ENCODE measurements around the gene SMIM3.
"Not testable (repeated sequence)": the region's sequence is repeated elsewhere in the genome, so short reads cannot be mapped to it uniquely, and the experiment has no call there.

SMIM3 gene, protein sequence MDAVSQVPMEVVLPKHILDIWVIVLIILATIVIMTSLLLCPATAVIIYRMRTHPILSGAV

DNA sequence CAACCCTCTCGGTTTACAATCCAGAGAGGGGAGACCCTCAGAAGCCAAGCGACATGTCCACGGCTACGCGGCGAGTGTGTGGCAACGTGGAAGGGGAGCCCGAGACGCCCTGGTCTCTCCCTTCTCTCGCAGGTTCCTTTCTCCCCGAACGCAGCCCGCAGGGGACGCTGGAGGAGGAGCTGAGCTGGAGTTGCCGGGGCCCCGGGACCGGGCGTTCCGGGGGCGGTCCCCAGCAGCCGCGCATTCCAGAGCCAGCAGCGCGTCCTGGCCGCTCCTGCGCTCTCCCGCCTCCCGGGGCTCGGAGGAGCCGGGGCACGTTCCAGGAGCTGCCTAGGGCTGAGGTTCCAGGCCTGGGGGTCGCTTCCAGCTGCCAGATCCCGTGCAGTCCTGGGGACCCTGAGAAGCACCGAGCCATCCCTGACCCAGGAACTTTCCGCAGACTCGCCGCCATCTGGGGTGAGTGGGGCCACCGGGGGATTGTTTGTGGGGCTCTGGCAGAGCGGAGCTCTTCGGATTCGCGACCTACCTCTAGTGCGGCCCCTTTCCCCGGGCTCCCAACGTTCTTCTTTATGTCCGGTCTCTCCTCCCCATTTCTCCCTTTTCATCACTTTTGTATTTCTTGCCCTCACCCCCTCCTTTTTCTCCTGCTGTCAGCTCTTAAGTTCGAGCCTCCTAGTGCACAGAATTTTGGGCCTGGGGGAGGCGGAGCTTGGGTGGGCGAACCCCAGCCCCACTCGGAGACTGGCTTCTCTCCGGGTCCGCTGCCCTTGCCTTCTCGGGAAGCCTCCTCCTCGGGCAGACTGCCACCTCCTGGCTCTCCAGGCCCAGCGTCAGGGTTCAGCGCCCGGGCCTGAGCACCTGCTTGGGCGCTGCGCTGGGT, at the start of gene SMIM3:
Gene SMIM3 (plus strand): TSS at position 241 of the 880 bp plus-strand sequence. CDS start 16,684 bp downstream, outside the sequence.
- peak; percentile 33 for DNase-seq

DNA sequence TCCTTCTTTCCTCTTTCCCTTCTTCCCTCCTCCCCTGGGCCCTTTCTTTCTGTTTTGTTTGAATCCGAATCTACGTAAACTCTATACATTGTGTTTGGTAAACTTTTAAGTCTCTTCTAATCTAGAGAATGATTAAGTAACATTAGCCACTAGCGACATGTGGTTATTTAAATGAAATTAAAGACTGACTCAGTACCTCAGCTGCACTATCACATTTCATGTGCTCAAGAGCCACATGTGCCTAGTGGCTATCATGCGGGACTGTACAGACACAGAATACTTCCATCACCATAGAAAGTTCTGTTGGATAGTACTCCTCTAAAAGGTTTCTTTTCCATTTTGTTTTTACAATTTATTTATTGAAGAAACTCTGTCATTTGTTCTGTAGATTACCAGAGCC, 48.7 kb upstream of the SMIM3 start:
- DNase-seq, result no peak

DNA sequence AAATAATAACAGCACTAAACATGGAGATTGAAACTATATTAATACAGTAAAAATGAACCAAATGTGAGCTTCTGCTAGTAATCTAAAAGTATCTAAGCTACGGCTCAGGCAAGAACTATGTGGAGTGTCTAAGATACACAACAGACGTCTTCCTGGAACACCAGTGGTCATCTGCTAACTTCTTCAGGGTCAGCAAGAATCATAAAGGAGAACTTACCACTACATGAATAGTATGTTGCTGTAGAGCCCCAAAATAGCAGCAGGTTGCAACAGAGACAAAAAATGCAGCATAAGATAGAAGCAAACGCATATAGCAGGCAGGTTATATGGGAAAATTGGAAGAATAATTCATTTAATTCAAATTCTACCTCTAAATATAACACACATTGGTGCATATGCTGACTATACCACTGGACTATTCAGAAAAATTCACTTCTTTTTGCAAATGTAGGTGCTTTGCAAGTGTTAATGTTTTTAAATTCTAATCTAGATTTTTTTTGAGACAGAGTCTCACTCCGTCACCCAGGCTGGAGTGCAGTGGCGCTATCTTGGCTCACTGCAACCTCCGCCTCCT, 46.8 kb upstream of the SMIM3 start:
- no peak for DNase-seq

DNA sequence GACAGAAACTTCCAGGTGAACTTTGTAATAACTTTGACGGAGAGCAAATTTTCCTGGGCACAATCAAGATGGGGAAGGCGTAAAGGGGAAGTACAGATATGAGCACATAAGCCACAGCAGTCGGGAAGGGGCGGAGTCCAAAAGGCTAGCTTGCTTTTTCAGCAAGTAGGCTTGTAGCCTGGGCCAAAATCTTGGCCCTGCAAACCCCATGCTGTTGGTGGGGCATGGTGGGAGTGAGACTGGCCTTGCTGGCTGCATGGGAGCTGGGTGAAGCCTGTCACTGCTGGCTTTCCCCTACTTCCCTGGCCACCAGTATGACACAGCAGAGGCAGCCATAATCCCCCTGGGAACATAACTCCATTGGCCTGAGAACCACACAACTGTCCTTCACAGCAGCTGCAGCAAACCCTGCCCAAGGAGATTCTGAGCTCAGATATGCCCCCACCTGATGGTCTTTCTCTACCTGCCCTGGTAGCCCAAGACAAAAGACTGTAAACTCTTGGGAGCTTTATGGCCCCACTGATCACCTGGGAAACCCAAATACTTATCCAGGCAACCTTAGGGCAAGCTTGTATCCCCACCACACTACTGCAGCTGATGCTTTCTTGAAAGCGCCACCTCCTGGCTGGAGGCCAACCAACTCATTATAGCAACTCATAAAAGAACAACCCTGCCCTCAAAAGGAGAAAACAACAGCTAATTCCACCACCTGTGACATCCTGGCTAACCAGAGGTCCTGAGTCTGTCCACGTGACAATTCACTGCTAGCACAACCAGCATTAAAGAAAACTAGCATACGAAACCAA, 43.8 kb upstream of the SMIM3 start:
- DNase-seq, result no peak

DNA sequence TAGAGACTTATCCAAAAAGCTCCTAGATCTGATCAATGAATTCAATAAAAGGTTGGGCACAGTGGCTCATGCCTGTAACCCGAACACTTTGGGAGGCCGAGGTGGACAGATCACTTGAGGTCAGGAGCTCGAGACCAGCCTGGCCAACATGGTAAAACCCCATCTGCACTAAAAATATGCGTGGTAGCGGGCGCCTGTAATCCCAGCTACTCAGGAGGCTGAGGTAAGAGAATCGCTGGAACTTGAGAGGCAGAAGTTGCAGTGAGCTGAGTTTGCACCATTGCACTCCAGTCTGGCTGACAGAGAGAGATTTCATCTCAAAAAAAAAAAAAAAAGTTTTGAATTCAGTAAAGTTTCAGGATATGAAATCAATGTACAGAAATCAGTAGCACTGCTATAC, 39.7 kb upstream of the SMIM3 start:
- DNase-seq, result no peak

DNA sequence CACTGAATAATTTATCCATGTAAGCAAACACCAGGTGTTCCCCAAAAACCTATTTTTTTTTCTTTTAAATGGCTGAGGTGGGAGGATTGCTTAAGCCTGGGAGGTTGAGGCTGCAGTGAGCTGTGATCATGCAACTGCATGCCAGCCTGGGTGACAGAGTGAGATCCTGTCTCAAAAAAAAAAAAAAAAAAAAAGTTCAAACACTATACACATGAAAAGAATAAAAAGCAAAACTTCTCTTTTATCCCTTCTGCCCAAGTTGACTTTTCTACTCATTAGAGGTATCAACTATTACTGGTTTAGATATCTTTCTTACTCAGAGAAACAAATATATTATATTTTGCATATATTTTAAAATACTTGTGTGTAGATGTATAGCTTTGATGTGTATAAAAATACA, 37.6 kb upstream of the SMIM3 start:
- DNase-seq, result no peak

DNA sequence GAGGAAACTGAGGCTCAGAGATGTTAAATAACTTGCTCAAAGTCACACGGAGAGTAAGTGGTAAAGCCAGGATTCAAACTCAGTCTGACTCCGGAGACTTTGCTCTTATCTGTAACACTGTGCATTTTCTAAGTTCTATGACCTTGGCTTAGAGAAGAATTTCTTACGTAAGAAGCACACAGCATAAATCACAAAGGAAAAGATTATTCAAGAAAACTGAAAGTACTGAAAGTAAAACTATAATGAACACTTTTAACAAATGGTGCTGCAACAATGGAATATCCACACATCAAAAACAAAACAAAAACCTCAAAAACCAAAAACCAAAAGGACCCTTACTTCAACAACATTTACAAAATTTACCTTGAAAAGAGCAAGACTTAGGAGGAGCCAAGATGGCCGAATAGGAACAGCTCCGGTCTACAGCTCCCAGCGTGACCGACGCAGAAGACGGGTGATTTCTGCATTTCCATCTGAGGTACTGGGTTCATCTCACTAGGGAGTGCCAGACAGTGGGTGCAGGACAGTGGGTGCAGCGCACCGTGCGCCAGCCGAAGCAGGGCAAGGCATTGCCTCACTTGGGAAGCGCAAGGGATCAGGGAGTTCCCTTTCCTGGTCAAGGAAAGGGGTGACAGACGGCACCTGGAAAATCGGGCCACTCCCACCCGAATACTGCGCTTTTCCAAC, 36.0 kb upstream of the SMIM3 start:
- not testable (repeated sequence) for DNase-seq

DNA sequence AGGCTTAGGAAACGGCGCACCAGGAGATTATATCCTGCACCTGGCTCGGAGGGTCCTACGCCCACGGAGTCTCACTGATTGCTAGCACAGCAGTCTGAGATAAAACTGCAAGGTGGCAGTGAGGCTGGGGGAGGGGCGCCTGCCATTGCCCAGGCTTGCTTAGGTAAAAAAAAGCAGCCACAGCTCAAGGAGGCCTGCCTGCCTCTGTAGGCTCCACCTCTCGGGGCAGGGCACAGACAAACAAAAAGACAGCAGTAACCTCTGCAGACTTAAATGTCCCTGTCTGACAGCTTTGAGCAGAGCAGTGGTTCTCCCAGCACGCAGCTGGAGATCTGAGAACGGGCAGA, 35.4 kb upstream of the SMIM3 start:
- not testable (repeated sequence) for DNase-seq

DNA sequence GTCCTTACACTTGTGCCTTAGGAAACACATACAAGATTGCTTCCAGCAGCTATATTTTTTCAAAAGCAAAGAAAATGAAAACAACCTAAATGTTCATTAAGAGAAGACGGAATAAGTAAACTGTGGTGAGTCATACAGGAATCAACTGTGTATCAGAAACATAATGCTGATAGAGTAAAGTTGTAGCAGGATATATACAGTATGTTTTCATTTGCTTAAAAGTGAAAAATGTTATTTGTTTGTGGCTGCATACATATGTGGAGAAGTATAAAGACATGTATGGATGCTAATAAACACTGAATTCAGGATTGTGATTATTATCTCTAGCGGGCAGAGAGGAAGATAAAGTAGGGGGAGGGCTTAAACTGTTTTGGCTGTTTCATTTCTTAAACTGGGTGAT, 28.1 kb upstream of the SMIM3 start:
- DNase-seq, result no peak

DNA sequence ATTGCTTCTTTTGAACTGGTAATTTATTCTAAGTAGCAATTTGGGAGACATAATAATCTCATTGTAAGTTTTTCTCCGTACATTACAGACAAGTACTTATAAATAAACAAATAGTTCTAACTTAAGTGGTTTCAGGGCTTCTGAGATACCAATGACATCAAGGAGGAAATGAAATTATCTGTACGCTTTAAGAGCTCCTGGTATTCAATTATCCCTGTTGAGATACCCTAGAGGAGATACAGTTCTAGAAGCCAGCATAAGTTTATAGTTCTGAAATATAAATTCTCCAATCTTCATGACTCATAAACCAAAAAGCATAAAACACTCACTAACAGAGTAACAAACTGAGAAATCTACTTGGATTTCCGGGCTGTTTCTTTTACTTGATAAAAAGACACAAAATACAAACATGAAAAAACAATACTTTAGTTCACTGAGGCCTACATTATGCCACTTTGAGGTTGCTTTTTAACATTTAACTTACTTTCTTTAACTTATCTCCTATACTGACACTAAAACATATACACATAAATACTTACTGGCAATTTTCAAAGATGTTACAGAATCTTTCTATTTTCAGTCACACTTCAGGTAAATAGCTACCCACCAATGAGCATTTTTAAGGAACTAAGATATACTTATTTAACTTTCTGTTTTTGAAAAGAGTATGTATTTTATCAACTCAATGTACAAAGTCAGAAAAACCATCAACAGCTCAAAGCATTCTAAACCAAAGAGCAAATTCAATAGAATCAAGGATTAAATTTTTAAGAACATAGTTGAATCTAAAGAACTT, 27.3 kb upstream of the SMIM3 start:
- DNase-seq, result no peak

DNA sequence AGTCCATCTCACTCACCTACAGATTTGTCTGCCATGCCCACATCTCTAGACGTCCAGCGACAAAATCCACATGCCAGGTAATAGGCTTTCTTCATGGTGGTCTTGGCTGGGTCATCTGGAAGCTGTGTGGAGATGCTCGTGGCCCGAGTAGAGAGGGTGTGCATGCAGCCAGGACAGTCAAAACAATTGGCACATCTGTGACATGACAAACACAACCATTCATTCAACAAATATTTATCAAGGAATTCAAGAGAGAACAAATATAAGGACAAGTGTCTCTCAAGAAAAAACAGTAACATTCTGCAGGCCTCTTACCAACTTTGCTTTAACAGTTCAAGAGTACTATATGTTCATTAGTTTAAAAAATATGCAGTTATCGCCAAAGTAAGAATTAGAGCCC, 25.1 kb upstream of the SMIM3 start:
- no peak for DNase-seq

DNA sequence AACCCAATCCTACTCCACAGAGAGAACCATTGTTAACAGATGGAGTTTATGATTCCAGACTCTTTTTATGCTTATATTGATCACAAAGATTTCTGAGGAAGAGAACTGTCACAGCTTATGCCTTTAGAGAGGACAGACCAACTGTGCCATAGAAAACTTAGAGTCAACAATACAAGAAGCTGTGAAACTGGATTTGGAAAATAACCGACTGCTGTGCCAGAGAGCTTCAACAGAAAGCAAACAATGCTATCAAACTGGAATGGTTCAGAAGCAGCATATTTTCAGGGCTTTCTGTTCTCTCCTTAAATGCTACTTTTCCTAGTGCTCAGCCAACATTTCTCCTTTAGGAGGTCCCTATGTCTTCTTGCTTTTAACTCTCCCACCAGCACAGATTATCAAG, 24.7 kb upstream of the SMIM3 start:
- no peak for DNase-seq

DNA sequence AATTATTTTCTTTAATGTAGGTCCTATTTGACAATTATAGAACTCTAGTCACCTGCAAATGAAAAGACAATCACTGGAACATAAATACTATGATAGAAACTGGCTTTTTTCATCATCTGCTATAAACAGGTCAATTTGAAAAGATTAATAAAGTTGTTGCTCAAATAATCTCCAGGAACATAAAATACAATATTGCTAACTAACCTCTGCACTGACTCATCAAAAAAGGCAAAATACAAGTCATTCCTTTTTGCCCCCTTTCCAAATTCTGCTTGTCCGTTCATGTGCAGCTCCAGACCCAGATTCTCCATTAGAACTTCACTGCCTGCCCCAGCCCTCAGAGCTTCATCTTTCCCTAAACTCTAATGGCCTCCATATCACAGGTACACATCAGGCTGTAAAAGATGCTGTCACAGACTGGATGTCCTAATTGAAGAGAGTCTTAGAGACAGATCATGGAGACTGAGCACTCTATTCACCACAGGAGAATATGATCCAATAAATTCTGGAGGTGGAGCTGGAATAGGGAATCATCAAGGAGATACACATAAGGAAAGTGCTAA, 21.4 kb upstream of the SMIM3 start:
- DNase-seq, result no peak

DNA sequence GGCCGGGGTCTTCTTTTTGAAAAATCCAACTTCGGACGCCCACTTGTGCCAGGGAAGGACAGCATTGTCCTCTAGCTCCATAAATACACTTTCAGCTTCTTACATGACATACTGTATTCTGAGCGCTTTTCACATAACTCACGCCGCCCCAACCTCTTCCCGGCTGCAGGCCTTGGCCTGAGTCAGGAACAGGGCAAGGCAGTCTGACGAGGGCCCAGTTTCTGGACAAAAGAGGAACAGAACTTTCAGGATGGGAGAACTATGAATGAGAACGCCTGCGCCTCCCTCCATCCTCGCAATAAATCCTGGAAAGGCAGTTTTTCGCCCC, 20.4 kb upstream of the SMIM3 start:
- no peak for DNase-seq

DNA sequence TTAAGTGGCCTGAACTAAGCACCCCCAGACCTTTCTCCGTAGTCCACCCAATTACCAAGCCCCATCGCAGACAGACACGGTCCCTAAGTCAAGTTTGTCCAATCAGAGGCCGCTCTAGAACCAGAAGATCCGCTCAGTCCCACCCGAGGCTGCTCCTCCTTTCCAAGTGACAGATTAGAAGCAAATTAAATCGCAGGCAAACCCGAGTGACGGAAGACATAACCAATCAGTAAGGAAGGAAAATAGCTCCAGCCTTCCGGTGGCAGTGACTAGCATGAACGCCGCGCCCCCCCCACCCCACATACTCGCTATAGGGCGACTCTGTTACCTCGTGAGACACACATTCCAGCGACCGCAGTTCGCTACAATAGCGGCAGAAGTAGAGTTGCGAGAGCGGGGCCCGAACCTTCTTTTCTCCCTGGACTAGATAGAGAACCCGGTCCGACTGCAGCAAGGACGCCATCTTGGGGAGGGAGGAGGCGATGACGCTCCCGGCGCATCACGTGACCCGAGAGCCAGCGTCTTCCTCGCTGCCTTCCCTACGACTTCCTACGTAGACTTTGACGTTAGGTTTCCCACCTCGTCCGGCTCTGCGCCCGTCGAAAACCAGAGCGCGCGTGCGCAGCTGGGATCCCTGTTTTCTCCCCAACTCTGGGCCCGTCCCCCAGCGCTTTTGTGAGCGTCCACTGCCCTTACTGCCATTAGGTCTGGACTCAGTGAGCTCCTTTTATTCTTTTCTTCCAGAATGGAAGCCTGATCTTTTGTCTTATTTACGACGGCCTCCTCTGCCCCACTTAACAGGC, 19.8 kb upstream of the SMIM3 start, which contains the start of gene DCTN4:
Gene DCTN4 (minus strand): TSS at position 487 of the 803 bp plus-strand sequence. CDS start 24 bp downstream, at position 463.
- DNase-seq, result peak; percentile 99

DNA sequence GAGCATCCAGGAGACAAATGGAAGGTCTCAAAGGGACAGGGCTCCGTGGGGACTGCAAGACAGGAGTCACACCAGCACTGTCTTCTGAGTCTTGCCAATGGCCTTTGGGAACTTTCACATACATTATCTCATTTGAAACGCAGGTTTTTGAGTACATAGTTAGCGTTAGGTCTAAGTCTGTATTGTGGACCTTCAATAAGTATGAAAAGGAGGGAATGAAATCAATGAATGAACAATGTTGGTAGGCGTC, 19.3 kb upstream of the SMIM3 start:
- no peak for DNase-seq

DNA sequence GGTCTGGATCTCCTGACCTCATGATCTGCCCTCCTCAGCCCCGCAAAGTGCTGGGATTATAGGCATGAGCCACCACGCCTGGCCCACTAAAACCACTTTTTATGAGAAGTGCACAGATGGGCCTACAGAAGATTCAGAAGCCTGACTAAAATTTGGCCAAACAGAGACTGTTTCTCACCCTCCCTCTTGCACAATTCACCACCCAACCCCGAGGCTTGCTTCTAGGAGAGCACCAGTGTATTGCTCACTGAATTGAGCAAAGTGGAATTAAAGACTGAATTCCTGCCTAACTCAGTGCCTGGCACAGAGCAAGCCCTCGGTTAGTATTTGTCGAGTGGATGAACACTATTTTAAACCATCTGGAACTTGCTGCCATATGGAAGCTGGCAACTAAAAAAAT, 16.3 kb upstream of the SMIM3 start:
- no peak for DNase-seq

DNA sequence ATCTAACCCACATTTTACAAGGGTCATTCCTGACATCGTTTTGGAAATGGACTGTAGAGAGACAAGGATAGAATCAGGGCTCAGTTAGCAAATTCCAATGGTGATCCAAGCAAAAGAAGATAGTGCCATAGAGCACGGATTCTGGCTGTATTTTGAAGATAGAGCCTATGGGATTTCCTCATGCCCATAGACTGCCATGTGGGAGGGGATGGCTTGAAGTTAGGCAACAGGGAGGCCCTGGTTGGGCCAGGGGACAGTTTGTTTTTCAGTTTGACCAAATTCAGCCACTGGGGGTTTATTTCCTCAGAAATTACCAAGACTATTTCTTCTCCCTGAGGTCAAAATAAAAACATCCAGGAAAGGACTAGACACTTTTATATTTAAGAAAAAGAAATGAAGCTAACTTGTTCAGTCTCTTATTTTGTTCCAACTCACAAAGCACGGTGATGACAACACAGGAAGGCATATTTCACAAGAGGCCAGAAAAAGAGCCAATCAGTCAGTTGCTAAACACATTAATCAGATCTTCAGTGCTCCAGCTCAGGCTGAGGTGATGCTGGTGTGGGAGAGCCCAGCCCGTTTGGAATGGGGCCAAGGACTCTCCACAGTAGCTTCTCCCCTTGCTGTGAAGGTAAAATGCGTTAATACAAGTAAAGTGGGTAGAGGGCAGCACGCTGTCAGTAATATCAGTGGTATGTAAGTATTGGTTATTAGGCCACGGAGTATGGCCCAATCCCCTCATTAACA, 15.4 kb upstream of the SMIM3 start:
- peak; percentile 84 for DNase-seq

DNA sequence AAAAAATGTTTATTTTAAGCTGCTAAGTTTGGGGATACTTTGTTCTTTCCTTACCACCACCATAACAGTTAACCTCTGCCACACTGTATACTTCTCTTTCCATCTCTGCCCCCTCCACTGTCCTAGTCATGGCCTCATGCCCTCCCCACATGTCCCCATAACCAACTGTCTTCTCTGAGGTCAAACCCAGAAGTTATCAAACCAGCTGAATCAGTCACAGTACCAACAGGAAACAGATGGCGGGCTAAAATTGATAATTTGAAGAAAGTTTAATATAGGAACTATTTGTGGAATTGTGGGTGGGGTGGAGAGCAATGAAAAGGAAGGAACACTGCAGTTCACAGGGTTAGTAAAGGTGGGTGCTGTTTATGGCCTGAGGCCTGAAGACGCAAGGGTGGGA, 14.0 kb upstream of the SMIM3 start:
- no peak for DNase-seq

DNA sequence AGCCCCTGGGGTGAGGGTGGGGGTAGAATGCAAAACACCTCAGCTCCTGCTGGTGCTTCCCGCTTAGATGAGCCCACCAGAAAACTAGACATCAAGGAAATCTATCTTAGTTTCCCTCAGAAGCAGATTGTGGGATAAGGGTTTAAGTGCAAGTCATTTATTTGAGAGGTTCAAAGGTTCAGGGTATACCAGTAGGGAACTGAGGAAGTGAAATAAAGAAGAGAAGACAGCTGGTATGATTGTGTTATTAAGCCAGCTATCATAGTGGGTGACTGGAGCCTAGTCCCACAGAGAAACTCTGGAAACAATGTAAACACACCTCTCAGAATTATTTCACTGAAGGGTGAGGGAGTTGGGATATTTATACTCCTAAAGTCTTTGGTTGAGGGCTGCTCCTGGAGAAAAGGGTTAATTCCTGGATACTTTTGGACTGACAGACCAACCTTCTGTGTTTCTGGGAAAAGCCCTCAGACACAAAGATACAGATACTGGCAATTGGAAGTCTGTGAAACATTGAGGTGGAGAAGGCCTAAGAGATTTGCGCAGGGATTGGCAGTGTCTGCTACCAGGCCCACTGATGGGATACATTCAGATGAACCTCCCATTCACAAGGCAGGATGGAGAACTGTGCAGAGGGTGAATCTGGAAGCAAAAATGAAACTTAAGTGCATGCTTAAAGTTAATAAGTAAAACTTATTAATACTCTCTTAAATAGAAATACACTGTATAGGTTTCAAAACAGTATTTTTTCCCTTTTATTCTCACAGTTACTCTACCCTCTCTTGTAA, 13.4 kb upstream of the SMIM3 start:
- DNase-seq, result no peak
